ENCODE data around the gene BZW2.

The BZW2 gene

DNA sequence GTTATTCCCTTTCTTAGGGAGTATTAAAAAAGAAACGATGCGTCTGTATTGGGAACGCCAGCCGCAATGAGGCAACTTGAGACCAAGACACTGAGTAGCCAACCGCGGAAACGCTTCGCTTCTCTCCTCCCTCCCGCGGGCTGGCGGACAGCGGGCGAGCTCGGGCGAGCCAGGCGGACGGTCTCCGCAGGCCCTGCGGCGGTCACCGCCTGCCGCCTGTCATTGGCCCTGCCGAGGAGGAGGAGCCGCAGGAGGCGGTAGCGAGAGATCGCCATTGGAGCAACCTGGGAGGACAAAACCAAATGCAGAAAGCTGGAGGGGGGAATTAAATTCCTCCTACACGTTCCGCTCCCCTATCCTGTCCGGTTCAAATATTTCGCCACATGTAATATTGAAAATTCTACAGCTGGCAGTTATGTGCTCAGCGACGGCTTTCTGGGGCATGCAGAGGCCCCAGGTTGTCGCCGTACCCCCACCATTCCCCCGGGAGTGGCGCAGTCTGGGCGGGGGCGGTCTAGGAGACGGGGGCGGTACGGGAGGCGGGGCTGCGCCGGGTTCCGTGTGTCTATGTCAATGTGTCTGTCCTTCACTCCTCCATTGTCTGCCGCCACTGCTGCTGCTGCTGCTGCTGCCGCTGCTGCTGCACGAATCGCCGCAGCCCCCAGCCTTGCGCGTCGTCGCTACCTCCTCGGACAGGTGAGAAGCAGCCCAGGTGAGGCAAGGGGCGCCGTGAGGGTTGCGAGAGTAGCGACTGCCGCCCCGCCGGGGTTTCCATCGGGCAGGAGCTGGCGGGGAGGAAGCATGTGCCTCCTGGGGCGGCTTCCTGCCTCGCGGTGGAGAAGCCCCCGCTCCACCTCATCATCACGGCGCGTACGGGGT lies at the start of gene BZW2, which contains the start of gene ANKMY2:
TSS of gene BZW2 (plus strand) at position 589 of the 879 bp plus-strand sequence. CDS start 19,263 bp downstream, outside the sequence.
TSS of gene ANKMY2 (minus strand) at position 162 of the 879 bp plus-strand sequence. CDS start 181 bp downstream, outside the sequence.
- DNase-seq: peak; percentile 97

DNA sequence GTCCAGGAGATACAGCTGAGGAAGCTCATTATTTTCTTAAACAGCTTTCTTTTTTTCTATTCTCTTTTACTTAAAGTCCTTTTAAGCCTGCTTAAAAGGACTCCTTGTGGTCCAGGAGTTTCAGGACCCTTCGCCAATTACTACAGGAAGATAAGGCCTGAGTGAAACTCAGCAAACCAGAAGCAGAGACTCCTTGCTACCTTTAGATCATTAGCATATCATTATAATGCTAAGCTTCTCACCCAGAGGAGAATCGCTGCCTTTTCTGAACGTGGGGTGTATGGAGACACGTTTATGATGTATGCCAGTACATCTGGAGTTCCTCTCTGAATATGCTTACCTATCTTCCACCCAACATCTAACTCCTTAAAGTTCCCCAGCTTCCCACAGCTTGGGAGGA lies 48.0 kb upstream of the BZW2 start:
- DNase-seq: no peak

DNA sequence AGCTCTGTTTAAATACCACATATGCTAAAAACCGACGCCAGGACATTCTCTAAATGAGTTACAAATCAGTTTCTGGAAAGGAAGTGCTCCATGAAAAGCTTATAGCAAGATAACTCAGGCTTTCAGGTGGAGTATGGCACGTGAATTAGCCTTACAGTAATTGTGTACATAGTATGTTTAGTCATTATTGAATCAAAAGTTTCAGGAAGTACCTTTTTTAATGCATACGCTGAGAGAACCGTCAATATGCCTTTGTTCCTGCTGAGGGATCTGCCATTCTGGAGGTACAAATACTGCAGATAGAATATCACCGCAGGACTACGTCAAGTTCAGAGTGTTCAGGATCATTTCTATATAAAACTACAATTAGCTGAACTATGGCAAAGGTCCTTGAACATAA lies 46.1 kb upstream of the BZW2 start:
- DNase-seq: no peak

DNA sequence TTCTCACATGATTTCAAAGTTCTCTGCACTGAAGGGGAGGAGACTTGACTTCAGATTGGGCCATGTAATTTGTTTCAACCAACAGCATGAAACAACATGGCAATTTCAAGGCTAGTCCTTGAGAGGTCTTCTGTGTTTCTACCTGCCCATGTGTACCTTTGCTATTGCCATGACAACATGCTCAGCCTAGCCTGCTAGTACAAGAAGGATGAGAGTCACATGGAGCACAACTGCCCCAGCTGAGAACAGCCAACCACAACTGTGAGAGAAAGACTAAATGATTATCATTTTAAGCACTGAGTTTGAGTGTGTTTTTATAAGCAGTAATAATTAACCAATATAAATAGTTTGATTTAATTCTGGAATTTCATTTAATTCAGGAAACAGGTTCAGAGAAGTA lies 42.3 kb upstream of the BZW2 start:
- DNase-seq: no peak

DNA sequence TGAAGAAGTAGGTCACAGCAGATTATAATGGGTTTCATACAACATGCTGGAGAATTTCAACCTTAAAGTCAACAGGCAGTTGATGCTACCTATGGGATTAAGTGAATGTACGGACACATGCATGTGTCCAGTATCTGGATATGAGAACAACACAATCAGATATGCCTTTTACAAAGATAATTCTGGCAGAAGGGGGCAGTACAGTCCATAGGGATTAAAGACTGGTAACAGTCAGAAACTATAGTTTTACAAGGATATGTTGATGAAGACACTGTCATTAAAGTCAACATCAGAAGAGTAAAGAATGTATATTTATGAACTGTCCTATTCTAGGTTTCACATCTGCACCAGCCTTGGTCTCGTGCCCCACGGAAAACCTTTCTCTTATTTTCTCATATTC lies 41.9 kb upstream of the BZW2 start:
- DNase-seq: no peak

DNA sequence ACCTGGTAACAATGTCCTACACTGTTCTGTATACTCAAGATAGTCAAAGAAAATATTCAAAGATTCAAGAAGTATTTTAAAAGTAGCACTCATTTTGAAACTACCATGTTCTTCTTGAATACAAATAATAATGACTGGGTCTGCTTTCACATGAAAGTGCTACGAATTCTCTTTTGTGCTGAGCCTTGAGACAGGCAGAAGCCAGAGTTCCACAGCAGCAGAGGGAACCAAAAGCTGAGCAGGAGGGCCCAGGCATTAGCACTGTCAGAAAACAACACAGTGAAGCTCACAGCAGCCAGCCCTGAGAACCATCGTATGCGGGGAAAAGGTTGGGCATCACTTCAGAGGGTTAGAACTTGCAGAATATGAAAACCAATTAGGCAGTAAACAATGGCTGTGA lies 39.3 kb upstream of the BZW2 start:
- no peak for DNase-seq

DNA sequence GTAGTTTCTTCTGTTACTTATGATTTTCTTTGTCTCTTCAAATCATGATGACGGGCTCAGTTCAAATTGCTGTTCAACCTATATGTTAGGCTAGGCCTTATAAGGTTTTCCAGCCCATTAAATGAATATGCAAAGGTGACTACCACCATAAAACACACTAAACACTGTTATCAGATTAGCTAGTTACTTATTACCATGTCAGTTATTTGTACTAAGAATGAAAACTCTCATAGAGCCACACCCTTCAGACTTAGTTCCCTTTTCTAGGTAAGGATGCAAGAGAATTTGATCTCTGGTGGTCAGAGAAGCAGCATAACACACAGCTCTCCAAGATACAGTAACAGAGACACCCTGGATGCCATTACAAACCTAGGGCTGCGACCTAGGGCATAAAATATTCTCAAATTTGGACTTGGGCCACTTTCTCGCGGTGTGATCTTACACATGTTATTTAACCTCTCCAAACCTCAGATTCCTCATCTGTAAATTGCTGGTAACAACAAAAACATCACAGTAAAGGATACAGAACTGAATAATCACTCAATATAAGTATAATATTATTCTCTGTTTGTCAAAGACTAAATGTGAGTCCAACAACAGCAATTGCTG lies 36.0 kb upstream of the BZW2 start:
- no peak for DNase-seq

DNA sequence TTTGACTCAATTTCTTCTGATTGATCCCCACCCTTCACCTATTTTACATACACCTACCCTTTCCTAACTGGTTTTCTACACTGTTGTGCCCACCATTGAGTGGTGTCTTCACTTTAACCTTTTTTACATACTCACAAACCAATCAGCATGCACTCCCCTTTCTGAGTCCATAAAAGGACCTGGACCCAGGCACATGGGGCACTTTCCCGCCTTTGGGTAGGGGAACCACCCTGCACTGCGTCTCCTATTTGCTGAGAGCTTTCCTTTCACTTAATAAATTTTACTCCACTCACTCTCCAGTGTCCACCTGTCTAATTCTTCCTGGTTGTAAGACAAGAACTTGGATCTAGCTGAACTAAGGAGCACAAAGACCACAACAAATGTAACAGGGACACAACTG lies 34.3 kb upstream of the BZW2 start:
- no peak for DNase-seq

DNA sequence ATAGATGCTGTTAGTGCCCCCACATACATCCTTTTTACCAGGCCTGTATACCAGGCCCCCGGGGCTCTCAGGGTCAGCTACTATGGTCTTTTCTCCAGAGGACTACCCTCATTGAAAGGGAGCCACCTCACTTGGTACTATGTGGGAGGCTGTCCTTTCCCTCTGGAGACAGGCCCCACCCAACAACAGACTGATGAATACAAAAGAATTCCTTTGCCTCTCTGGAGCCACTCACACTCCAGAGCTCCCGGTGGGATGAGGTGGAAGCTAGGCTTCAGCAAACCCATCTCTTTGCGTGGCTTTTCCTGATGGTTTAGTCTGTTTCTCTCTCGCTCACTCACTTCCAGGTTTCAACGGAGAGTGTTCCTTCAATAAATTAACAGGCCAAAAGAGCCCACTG lies 30.8 kb upstream of the BZW2 start:
- DNase-seq: no peak

DNA sequence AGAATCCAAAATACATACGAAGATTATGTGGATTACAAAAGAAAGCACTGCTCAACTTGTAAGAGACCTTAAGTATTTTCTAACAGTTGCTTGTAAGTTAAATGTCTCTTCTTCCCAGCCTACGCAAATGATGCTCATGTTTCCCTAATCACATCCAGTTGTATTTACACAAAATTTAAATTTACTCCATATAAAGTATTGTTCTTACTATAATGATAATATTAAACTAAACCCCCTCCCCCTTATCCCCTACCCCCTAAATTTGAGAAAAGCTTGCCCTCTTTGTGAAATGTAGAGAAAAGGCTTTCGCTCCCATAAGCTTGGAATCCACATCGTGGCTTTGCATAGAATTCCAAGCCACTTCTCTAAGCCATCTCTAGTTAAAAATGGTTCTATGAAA lies 29.9 kb upstream of the BZW2 start:
- DNase-seq: no peak

DNA sequence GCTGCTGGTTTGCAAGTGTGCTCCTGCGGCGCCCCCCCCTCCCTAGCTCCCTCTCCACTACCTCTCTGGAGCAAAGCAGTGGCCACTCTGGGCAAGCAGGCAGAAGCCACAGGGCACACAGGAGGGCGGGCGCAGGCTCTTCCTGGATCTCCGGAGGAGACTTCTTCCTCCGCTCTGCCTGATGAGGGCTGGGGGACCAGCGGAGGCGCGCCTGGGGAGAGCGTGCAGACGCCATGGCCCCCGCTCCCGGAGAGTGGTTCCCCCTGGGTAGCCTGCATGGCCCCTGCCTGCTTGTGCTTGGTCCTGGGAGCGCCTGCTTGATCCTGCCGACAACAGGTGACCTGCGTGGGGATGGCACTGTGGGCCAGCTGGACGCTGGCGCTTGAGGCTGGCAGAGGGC lies 29.4 kb upstream of the BZW2 start:
- DNase-seq: no peak

DNA sequence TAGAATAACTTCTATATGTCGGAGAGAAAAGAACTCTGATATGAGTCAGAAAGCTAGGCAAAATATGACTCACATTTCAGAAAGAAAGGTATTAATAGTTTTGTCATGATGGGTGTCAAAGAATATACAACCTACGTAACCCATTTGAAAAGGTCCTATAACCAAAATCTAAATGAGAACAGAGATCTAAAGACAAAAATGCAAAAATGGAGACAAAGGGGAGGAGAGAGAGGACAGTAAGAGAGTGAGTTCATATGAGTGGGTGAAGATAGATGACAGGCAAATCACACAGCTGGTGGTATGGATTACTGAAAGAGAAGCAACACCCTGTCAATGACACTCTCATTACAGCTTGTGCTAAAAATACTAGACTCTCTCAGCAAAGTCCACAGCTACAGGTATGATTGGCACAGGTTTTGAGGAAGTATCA lies 26.0 kb upstream of the BZW2 start:
- no peak for DNase-seq

DNA sequence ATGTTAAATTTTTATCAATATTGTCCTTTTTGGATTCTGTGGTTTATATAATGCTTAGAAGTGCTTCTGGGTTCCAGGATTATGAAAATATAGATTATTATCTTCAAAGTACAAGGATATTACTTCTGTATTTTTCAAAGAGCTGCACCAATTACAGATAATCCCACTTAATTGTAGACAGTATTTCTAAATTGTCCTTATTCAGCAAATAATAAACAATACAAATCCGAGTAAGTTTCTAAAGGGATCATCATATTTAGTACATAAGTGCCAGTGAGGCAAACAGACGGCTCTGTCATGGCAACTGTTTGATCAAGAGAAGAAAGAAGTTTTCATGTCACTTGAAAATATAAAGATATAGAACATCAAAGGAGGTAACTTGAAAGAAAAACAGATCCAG lies 19.6 kb upstream of the BZW2 start:
- DNase-seq: no peak

DNA sequence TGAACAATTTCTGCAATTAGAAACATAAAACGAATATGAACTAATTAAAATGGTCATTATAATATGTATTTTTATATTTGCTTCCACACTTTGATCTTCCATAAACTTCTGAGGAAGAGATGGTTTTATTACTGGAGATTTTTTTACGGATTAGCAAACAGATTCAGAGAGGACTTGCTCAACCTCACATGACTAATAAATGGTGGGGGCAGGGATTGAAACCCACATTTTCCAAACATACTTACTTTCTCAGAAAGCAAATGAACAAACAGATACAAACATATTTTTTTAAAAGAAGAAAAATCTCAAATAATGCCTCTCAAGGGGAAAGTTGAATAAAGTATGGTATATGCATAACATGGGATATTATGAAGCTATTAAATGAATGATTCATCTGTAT lies 18.7 kb upstream of the BZW2 start:
- no peak for DNase-seq

DNA sequence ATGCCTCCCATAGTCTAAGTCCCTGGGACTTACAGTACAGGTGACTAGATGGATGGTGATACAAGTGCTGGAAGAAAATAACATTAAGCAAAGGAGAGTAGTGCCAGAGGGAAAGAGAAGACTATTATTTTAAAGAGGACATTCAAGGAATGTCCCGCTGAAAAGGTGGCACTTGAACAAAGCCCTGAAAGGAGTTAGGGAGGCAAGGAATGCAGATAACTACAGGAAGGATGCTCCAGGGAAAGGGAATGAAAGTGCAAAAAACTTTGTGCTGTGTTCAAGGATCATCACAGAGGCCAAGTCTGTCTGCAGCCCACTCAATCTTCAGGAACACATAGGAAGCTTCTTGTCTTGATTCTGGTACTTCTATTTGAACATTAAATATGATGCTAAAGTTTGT lies 15.3 kb upstream of the BZW2 start:
- no peak for DNase-seq

DNA sequence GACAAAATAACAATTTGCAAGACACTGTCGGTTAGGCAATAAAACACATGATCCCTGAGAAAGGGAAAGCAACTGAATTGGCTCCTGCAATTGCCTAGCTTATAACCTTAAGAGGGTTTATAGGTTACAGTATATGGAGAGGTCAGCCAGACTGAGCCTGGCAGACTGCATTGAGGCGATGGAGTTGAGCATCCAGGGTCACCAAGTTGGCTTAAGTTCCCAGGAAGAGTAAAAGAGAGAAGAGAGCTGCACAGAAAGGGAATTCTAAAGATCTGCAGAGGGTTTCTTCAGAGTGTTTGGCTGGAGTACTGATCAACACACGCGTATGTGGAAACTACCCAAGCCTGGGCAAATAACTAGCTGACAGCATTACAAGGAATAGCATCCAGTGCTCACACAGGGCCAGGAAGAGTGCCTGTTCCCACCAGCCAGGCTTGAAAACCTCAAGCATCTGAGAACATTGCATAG lies 11.7 kb upstream of the BZW2 start:
- no peak for DNase-seq

DNA sequence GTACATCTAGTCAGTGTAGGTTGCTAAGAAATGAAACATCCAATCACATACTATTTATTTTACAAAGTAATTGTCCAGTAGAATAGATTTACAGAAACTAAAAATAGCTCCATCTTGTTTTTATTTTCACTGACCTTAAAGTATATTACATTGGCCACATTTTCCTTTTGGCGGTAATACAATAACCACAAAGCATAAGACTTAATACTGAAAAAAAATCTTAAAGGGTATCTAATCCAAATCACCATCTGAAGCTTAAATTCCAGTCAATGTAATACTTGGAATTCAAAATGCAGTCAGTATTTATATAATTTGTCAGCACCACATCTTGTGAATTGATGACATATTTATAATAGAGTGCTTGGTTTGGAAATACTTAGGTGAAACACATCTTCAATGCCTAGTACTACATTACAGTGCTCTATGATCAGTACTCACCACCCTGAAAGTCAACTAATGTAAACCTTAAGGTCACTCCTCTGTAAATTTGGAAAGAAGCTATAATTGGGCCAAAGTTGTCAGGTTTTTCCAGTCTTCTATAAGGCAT lies 9.4 kb upstream of the BZW2 start:
- DNase-seq: no peak

DNA sequence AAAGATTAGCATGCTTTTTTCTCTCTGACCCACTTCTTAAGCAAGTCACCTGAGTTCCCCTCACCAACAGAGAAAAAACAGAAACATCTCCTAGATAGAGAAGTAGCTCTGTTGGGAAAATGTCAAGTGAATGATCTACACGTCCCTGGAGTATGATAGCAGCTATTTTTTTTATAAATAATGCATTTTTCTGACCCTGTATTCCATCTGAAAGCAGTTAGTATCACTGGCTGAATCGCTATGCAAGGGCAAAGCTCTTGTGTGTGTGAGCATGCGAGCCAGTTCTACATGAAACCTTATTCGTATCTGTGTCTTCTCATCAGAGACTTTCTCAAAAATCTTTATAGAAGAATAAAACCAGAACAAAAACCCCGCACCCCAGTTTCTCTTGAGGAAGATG lies 8.6 kb upstream of the BZW2 start:
- DNase-seq: no peak

DNA sequence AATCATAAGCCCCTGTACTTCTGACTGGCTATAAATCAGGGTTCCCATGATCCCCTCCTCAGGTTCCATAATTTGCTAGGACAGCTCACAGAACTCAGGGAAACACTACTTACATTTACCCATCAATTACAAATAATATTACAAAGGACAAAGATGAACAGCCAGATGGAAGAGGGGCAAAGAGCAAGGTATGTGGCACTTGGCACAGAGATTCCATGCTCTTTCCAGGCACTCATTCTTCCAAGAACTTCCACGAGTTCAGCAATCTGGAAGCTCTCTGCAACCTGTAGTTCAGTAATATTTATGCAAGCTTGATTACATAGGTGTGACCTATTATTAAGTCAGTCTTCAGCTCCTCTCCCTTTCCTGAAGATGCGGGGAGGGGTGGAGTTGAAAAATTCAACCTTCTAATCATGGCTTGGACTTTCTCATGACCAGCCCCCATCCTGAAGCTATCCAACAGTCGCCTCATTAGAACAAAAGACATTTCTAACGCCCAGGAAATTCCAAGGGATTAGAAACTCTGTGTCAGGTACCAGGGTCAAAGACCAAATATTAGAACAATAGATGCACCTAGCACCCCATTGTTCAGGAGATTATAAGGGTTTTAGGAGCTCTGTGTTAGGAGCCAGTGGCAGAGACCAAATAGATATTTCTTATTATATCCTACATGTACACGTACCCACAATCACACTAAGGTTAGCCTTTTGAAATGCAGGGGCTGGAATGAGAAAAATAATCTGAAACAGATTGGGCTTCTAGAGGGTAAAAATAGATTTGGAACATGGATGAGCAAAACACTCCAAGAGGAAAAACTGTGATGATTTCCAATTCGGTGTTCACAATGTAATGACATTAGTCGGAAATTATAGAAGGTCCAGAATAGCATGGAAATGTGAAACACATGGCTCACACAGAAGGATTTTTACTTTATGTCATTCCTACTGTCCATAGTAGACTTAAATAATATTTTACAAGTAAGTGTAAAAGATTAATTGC lies 7.4 kb upstream of the BZW2 start:
- DNase-seq: no peak

DNA sequence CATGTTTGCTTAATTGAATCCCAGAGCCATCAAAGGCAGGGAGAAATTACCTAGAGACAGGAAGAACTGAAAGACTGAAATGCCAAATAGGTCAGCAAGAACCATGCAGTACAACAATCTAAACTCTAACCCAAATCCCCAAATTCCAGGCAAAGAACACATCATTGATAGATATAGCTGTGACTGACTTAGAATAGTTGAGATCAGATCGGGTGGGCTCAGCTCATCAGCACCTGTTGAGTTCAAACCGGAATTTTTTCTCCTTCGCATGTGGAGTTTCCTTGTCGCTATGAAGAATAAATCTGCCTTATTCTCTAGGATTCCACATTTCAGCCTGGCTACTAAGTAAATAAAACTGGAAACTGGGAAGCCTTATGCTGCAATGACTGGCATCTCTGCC lies 1.8 kb upstream of the BZW2 start:
- DNase-seq: no peak

DNA sequence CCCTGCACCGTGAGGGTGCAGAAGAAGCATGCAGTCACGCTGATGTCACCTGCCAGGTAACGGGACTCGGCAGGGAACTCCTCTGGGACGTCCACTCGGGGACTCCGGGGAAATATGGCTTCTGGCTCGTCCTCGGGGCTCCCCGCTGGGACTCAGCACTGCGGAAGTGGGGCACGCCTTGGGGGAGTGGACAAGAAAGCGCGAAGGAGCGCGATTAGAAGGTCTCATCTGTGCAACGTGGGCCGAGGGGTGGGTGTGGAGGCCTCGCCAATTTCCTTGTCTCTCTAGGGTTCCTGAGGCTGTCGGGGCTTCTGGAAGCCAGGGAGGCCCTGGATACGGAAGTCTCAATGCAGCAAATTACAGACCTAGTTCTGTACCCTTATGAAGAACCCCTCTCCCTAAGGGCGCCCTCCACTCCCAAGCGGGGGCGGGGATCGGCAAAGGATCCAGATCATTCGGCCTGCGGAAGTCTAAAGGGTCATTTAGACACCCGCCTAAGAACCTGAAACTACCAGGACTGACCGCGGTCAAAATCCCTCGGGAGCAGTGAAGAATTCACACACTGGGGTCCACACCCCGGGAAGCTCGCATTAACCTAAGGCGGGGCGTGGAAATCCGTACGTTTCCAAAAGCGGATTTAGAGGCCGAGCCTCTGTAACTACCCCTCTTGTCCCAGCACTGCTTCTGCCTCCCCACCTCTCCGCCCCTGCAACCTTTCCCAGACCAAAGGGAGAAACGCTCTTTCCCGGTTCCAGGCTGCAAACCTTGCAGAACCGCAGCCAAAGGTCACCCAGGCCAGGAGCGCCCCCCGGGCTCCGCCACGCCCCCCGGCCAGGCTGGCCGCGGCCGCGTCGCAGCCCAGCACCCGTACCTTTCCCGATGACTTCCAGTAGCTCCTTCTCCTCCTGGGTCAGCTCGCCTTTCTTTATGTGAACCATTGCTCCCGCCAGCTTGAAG lies 1.1 kb upstream of the BZW2 start:
- DNase-seq: peak; percentile 63
